Stimulated activated CD4-positive, alpha-beta T cell treated with anti-CD3 and anti-CD28 coated beads, TNF-alpha, amount 100 ng/mL, for 1 hour (primary cell): ENCODE data around the gene BMPR2.
"Not testable (repeated sequence)": the region's sequence is repeated elsewhere in the genome, so short reads cannot be mapped to it uniquely, and the experiment has no call there.

ENCODE experiments used
- DNase-seq, 3 donors: peaks; one replicate each; pipeline ENCODE4 v3.0.0-alpha.2; 2020; ENCODE audit warnings: low read depth in 3 of 3, low spot score in 1 of 3

The BMPR2 gene

DNA sequence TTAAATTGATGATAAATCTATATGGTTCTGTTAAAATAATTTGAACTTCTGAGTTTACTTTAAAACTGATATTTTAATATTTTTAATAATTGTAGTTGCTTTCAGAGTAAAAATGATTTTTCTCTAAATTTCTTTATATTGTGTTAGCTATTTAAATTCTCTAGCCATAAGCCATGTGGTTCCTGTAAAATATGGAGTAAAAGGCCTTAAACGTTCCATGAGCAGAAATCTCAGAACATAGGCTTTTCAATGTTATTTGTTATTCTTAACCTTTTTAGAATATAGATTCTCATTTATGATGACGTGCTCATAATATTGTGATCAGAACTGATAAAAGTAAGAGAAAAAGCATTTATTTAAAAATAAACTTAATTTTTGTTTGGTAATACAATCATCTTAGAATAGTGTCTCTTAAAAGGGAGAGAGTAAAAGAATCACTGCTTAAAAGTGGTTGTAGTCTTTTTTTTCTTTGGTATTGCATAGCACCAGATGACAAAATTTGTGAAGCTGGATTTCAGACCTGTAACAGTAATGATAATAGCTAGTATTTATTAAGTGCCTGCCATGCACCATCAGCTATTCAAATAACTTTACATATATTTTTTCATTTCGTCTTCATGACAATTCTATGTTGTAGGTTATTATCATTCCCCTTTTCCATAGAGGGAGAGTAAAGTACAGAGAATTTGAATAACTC lies 2.7 kb downstream of the BMPR2 start:
- no peak for DNase-seq

DNA sequence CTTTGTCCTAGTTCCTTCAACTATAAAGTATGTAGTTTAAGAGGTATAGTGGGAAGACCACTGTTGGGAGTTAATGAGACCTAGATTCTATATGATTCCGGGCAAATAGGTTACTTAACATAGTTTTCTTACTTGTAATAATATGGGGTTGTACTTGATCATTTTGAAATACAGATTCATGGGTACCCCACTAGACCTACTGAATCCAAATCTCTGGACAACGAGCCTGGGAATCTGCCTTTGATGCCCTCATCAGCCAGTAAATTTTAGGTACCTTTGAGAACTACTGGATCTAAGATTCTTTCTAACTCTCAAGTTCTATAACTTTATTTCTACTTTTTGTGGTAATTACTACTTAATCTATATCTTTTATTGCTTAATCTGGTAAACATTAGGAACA lies 6.6 kb downstream of the BMPR2 start:
- DNase-seq = no peak

DNA sequence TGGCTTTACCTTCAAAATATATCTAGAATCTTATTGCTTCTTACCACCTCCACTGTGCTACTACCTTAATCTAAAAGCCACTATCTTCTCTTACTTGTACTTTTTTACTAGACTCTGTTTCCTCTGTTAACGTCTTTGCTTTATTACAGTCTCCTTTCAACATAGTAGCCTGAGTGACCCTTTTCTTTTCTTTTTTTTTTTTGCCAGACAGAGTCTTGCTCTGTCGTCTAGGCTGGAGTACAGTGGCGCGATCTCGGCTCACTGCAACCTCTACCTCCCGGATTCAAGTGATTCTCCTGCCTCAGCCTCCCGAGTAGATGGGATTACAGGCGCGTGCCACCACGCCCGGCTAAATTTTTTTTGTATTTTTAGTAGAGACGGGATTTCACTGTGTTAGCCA lies 10.4 kb downstream of the BMPR2 start:
- not testable (repeated sequence) for DNase-seq

DNA sequence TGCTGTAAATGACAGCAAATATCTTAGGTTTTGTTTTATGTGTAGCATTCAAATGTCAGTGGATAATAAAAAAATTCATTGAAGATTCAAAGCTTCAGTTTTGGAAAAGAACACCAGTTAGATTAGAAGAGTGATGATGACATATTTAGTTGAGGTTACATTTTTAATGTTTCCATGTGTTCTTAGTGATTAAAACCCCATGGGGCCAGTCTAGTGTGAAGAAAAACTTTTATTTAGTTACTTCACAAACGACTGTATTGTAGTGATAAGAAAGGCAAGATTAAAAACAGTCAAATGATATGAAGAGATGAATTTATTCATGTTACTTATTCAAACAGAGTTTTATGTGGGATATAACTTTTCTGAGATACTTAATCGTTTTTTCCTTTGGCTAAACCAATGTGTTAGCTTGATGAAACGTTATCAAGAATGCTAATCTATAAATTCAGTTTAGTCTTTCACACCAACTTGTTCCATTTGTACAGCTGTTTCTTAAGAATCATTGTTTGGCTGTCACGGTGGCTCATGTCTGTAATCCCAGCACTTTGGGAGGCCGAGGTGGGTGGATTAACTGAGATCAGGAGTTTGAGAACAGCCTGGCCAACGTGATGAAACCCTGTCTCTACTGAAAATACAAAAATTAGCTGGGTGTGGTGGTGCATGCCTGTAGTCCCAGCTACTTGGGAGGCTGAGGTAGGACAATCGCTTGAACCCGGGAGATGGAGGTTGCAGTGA lies 11.6 kb downstream of the BMPR2 start:
- DNase-seq = no peak

DNA sequence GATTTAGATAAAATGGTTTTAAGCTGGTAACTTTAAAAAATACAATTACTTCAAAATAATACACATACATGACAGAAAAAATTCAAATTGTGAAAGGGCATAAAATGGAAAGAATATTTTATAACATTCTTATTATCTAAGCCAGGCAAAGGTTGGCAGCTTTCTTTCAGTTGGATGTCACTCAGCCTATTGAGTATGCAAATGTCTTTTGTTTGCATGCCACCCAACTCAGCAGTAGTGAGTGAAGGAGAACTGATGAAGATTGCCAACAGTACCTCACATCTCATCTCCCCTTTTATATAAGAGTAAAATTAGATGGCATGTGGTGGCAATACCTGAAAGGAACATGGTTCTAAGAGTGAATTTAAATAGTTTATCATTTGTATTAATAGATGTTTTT lies 24.8 kb downstream of the BMPR2 start:
- no peak for DNase-seq

DNA sequence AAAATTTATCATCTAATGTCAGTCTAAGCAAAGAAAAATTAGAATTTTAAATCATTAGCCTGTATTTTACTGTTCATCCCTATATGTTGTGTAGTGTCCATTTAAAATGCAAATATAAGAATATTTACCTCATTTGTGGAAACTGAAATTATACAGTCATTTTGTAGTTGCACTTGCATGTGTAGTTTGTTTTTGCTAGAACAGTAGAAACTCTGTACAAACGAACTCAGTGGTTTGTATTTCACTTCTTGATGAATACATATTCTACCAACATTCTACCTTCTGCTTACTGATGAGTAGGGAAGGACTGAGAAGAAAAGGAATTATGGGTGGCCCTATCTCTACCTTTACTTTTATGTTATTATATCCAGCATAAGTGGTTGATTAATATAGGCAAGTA lies 29.7 kb downstream of the BMPR2 start:
- DNase-seq = no peak

DNA sequence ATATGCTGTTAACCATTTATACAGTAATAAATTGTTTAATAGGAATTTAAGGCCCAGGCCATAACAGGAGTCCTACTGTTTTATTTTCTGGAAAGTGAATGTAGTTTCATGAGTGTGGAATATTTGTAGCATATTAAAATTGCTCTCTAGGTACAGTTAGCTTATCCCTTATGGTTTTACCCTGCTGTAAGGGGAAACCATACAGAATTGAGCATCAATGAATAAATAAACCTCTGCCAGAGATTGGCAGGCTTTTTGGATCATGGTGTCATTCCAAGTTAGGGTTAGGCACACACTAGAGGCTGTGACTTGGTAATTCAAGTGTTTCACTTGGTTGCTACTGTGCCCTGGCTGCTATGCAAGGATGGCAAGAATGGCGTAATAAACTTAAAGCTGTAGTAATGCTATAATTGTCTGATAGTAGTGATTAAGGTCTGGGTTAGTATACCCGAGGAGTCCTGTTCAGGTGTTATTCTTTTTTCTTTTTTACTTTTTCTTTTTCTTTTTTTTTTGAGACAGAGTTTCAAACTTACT lies 30.4 kb downstream of the BMPR2 start:
- no peak for DNase-seq

DNA sequence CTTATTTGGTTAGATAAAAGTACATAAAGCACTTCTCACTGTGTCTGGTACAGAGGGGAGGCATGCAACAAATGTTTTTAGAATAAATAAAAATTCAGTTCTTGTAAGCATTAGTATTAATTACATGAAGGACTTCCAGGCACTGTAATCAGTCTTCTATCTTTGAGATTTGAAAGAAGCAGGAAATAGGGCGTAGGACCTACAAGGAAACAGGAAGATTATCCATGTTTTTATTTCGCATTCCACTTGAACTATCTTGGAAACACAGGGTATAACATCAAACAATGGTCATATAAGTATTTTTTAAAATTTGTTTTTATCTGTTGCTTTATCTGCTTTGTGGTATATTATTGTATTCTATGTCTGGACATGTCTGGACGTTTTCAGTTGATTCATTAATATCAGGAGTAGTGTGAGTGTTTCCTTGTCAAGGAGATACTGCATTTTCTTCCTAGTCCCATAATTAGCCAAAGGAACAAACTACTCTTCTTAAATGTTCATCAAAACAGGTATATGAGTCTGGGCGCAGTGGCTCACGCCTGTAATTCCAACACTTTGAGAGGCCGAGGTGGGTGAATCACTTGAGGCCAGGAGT lies 32.5 kb downstream of the BMPR2 start:
- DNase-seq = no peak

DNA sequence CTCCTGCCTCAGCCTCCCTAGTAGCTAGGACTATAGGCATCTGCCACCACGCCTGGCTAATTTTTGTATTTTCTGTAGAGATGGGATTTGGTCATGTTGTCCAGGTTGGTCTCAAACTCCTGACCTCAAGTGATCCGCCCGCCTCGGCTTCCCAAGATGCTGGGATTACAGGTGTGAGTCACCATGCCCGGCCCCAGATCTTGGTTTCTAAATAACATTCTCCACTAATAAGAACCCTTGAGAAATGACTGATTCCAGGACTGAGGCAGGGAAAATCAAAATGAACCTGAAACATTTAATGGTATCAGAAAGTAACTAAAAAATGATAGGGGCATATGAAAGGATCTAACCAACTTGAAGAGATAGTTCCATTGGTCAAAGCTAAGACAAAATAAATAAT lies 34.0 kb downstream of the BMPR2 start:
- no peak for DNase-seq

DNA sequence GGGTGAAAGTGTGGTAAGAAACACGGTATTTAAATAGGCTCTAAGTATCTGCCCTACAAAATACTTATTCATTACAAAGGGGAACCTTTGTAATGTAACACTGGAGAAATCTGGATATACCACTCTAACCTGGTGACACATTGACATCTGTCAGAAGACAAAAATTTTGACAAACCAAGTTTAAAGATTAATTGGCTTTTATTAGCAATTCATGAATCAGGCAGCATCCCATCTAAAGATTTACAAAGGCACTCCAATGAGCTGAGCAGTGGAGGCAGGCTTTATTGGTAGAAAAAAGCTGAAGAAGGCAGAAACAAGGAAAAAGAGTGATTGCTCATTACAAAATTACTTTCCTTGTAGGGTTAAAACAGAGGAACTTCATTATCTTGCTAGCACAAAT lies 35.0 kb downstream of the BMPR2 start:
- no peak for DNase-seq

DNA sequence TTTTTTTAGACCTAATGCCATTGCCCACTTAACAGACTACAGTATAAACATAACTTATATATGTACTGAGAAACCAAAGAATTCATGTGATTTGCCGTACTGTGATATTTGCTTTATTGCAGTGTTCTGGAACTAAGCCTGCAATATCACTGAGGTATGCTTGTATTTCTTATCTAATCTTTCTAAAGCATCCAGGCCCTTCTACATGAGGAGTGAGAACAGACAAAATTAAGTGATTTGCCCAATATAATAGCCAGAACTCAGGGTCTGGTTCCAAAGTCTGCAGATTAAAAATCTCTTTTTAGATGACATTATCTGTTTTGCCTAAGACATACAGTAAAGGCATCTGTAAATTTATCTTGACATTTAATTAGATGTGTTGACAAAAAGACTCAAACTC lies 41.9 kb downstream of the BMPR2 start:
- DNase-seq = no peak

DNA sequence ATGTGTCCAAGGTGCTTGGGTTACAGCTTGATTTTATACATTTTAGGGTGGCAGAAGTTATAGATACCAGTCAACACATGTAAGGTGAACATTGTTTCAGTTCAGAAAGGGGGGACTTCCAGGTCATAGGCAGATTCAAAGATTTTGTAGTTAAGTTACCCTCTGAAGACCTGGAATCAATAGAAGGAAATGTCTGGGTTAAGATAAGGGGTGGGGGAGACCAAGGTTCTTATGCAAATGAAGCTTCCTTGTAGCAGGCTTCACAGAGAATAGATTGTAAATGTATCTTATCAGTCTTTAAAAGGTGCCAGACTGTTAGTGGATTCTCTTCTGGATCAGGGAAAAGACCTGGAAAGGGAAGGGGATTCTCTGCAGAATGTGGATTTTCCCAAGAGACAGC lies 42.4 kb downstream of the BMPR2 start:
- DNase-seq = no peak

DNA sequence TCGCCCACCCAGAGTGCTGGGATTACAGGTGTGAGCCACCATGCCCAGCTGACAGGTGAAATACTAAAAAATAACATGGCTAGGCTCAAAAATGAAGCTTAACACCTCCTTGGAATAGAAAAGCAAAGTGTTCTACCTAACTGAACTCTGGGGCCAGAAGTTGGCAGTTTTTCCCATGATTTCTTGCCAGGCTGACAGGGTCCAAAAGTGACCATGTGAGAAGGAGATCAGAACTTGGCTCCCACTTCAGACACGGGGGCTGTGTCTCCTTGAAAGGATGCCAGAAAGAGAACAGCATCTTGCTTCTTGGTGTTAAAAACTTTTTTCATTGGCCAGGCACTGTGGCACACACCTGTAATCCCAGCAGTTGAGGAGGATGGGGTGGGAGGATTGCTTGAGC lies 47.0 kb downstream of the BMPR2 start:
- DNase-seq = no peak

DNA sequence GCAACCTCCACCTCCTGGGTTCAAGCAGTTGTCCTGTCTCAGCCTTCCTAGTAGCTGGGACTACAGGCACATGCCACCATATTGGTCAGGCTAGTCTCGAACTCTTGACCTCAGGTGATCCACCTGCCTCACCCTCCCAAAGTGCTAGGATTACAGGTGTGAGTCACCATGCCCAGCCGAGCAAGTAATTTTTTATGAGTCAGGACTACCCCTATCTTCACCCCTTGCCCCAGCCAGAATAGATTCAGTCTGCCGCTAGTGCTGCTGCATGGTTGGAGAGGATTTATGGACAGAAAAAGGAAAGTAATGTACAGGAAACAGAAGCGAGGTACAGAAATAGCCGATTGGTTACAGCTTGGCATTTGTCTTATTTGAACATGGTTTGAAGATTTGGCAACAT lies 48.9 kb downstream of the BMPR2 start:
- DNase-seq = no peak

DNA sequence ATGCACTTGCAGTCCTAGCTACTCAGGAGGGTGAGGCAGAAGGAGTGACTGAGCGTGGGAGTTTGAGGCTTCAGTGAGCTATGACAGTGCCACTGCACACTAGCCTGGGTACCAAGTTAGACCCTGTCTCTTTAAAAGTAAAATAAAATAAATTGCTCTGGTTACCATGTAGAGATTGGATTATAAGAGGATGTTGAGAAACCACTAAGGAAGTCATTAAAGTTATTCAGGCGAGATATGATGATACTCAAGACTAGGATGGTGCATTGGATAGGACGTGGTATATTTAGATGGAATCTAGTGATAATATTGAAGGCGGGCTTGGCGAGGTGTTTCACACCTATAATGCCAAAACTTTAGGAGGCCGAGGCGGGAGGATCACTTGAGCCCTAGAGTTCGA lies 50.6 kb downstream of the BMPR2 start:
- DNase-seq = no peak

DNA sequence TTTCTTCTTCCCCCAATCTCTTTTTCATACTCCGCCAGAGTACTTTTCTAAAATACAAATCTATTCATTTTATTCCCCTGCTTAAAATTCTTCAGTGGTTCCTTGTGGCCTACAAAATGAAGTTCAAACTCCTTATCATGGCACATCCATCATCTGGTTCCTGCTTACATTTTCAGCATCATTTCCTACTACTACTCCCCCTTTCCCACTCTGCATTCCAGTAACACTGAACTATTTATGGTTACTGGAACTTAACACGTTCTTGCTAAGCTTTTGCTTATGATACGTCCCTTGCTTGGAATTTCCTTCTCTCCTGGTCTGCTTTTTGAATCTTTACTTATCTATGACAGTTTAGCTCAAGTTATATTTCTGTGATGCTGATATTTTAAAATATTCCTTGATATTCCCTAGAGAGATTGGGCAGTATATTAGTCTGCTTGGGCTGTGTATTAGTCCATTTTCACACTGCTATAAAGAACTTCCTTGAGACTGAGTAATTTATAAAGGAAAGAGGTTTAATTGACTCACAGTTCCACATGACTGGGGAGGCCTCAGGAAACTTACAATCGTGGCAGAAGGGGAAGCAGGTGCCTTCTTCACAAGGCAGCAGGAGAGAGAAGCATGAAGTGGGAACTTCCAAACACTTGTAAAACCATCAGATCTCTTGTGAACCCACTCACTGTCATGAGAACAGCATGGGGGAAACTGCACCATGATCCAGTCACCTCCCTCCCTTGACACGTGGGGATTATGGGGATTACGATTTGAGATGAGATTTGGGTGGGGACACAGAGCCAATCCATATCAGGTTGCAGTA lies 53.2 kb downstream of the BMPR2 start:
- DNase-seq = no peak

DNA sequence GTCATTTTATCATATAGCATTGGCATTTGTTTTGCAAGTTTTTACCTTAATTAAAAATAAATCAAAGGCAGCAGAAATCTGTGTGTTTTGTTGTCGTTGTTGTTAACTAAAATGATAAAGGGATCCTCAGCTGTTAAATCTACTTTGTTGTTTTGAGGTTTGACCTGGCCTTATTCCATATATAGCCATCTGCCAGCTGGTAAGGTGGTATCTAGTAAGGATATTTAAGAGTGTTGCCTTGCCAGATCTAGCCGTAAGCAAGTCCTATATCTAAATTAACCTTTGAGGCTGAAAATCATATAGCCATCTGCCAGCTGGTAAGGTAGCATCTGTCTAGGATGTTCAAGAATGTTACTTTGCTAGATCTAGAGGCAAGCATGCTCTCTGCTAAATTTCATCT lies 56.6 kb downstream of the BMPR2 start:
- DNase-seq = no peak

DNA sequence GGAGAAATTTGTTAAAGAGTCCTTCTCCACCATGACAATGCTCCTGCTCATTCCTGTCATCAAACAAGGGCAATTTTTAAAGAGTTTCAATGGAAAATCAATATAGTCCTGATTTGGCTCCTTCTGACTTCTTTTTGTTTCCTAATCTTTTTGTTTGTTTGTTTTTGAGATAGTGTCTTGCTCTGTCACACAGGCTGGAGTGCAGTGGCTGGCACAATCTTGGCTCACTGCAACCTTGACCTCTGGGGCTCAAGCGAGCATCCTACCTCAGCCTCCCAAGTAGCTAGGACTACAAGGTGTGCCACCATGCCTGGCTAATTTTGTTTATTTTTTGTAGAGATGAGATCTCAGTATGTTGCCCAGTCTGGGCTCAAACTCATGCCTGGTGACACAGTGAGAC lies 58.3 kb downstream of the BMPR2 start:
- no peak for DNase-seq

DNA sequence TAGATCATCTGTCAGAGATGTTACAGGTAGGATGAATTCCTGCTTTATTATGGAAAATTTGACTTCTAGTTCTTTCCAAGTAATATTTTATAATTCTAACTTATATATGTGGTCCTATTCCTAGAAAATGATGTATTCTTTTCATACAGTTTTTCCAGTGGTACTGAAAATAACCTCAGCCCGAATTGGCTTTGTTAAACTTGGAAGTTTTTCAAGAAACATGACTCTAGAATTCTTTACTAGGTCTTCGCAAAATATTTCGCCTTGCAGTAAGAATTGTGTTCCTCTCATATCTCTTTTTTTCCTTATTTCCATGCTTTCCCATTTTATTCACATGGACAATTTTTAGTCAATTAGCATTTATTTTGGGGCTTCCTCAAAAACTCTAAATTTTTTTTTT lies 60.5 kb downstream of the BMPR2 start:
- DNase-seq = no peak

DNA sequence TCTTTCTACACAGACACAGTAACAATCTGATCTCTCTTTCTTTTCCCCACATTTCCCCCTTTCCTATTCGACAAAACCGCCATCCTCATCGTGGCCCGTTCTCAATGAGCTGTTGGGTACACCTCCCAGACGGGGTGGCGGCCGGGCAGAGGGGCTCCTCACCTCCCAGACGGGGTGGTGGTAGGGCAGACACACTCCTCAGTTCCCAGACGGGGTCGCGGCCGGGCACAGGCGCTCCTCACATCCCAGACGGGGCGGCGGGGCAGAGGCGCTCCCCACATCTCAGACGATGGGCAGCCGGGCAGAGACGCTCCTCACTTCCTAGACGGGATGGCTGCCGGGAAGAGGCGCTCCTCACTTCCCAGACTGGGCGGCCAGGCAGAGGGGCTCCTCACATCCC lies 64.0 kb downstream of the BMPR2 start:
- not testable (repeated sequence) for DNase-seq

DNA sequence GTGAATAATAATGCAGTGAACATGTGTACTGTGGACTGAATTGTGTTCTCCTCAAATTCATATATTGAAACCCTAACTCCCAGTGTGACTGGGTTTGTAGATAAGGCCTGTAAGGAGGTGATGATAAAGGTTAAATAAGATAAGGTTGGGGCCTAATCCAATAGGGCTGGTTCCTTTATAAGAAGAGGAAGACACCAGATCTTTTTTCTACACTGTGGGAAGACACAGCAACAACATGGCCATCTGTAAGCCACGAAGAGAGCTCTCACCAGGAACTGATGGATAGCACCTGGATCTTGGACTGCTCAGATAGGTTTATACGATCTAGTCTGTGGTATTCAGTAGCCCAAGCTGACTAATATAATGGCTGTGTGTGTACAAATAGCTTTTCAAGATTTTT lies 66.8 kb downstream of the BMPR2 start:
- no peak for DNase-seq

DNA sequence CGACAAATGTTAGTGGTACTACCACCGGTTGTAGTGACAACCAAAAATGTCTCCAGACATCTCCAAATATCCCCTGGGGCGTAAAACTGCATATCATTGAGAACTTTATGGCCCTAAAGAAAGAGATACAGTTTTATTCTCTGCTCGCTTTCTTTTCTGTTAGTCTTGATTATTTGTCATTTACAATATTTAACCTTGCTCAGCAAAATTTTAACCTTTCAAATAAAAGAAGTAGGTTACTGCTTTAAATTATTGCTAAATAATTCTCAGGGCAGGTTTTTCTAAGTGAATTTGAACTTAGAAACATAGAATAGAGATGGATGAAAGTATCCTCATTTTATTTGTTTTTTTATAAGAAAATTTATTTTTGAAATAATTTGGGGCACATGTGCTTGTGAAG lies 67.9 kb downstream of the BMPR2 start:
- DNase-seq = no peak
